B cell (primary cell): ENCODE data around the gene ZDHHC22.

Experiments
- EZH2 ChIP-seq: IDR thresholded peaks from 2 replicates; pipeline ENCODE4 v1.6.1; 2012; ENCODE audit warnings: borderline replicate concordance, low read depth, mild to moderate bottlenecking, moderate library complexity, low read length; ENCODE audit not compliant: insufficient read depth, poor library complexity, severe bottlenecking
- TF ChIP-seq, protein P1 (sequence below): fragments of 200-600 bp; IDR thresholded peaks from one replicate; pipeline ENCODE4 v1.8.0; 2022; ENCODE audit warnings: antibody characterized with exemption, mild to moderate bottlenecking

DNA sequence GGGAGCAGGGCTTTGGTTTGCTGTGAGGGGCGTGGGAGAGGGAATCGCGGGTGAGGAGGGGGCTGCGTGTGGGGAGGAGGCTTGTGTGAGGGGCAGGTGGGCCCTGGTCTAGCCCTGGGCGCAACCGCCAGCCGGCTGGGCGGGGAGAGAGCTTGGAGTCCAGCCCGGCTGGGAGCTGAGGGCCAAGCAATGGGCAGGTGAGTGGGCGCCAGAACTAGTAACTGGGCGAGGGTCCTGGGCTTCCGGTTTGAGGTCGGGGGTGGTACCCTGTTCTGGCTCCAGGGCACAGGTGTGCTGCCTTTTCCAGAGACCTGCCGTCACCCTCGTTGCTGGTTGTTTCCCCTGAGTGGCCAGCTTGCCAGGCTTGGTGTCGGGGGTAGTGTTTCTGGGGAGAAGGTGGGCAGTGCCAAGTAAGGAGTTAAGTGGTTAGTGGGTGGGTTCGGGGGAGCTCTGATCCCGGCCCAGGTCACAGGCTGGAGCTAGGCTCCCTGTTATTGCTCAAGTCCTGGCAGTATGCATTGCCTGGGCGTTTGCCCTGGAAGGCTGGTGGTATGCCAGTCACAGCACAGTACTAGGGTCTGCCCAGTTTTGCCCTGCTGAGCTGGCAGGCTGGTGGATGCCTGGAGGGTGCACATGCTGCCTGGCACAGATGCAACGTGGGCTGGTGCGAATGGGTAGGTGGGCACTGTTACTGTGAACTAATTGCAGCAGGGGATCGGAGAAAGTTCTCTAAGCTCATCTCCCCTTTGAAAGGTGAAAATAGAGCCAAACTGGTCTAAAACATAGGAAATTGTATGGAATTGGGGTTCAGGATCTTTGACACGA lies 42.9 kb downstream of the ZDHHC22 start:
- TF ChIP-seq, protein P1, sequence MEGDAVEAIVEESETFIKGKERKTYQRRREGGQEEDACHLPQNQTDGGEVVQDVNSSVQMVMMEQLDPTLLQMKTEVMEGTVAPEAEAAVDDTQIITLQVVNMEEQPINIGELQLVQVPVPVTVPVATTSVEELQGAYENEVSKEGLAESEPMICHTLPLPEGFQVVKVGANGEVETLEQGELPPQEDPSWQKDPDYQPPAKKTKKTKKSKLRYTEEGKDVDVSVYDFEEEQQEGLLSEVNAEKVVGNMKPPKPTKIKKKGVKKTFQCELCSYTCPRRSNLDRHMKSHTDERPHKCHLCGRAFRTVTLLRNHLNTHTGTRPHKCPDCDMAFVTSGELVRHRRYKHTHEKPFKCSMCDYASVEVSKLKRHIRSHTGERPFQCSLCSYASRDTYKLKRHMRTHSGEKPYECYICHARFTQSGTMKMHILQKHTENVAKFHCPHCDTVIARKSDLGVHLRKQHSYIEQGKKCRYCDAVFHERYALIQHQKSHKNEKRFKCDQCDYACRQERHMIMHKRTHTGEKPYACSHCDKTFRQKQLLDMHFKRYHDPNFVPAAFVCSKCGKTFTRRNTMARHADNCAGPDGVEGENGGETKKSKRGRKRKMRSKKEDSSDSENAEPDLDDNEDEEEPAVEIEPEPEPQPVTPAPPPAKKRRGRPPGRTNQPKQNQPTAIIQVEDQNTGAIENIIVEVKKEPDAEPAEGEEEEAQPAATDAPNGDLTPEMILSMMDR: no peak
- no peak for TF ChIP-seq EZH2
